CD8-positive, alpha-beta memory T cell (primary cell): ENCODE measurements around the gene SNAP25. TPM values are rescaled to one million over a fixed set of nuclear protein-coding genes. Genes with fewer than 3 reads are reported as not detected.

Source experiments
- CTCF ChIA-PET: fragments of 350-600 bp; sonication (Branson Sonifier 250); formaldehyde crosslinking; loops from one replicate; lab custom pipeline; 2021; ENCODE audit warnings: antibody characterized with exemption; lab: Charles Lee
- POLR2A ChIA-PET: fragments of 350-600 bp; sonication (Branson Sonifier 250); formaldehyde crosslinking; loops from one replicate; lab custom pipeline; 2021; ENCODE audit warnings: antibody characterized with exemption; lab: Charles Lee
- DNase-seq, 5 donors: peaks; one replicate each; pipeline versions ENCODE4 v3.0.0 to v3.0.0-alpha.2; 2020 to 2022; ENCODE audit warnings: mixed read lengths in 1 of 5
- H3K27ac ChIP-seq: one replicate; pipeline ENCODE4 v1.7.0; 2013; ENCODE audit warnings: low read depth, mild to moderate bottlenecking, low read length, moderate library complexity
- H3K27me3 ChIP-seq: 2 replicates; pipeline ENCODE4 v1.7.0; 2013; ENCODE audit warnings: low read length, mild to moderate bottlenecking; ENCODE audit not compliant: insufficient read depth, poor library complexity, severe bottlenecking
- H3K36me3 ChIP-seq: 2 replicates; pipeline ENCODE4 v1.7.0; 2013; ENCODE audit warnings: mild to moderate bottlenecking, low read length, moderate library complexity; ENCODE audit not compliant: insufficient read depth
- H3K4me1 ChIP-seq: 2 replicates; pipeline ENCODE4 v1.7.0; 2013; ENCODE audit warnings: mild to moderate bottlenecking, low read length, moderate library complexity; ENCODE audit not compliant: insufficient read depth
- H3K4me3 ChIP-seq: 2 replicates; pipeline ENCODE4 v1.7.0; 2013; ENCODE audit warnings: mild to moderate bottlenecking, low read length
- H3K9me3 ChIP-seq: 2 replicates; pipeline ENCODE4 v1.7.0; 2013; ENCODE audit warnings: mild to moderate bottlenecking, low read length
- H3K27ac Mint-ChIP-seq, 8 donors: one replicate each; pipeline ENCODE4 v1.8.0; 2020 to 2021; ENCODE audit warnings: mixed read lengths in 8 of 8, mild to moderate bottlenecking in 6 of 8, inconsistent platforms in 3 of 8, moderate library complexity in 3 of 8
- H3K27me3 Mint-ChIP-seq, 2 donors: one replicate each; pipeline ENCODE4 v1.8.0; 2020 to 2021; ENCODE audit warnings: mixed read lengths in 2 of 2, mild to moderate bottlenecking in 1 of 2, moderate library complexity in 1 of 2
- H3K36me3 Mint-ChIP-seq, 3 donors: one replicate each; pipeline ENCODE4 v1.8.0; 2020 to 2021; ENCODE audit warnings: mixed read lengths in 3 of 3, inconsistent platforms in 1 of 3, mild to moderate bottlenecking in 1 of 3
- H3K4me1 Mint-ChIP-seq, 3 donors: one replicate each; pipeline ENCODE4 v1.8.0; 2020 to 2021; ENCODE audit warnings: mixed read lengths in 3 of 3, inconsistent platforms in 1 of 3, mild to moderate bottlenecking in 1 of 3
- H3K4me3 Mint-ChIP-seq, 7 donors: one replicate each; pipeline ENCODE4 v1.8.0; 2020 to 2021; ENCODE audit warnings: mixed read lengths in 7 of 7, mild to moderate bottlenecking in 6 of 7, moderate library complexity in 4 of 7, inconsistent platforms in 2 of 7
- H3K9me3 Mint-ChIP-seq, 5 donors: one replicate each; pipeline ENCODE4 v1.8.0; 2020 to 2022; ENCODE audit warnings: mixed read lengths in 5 of 5, mild to moderate bottlenecking in 3 of 5, moderate library complexity in 2 of 5, inconsistent platforms in 1 of 5
- polyA plus RNA-seq: library from polyadenylated mRNA; unstranded; fragments of 300-500 nt; fragmentation: Illumina TruSeq; gene quantifications from one replicate; pipeline ENCODE4 v1.2.3, GENCODE V29; 2021
- total RNA-seq, 2 experiments: library from RNA; stranded (reverse); gene quantifications; one replicate each; pipeline ENCODE4 v1.2.3, GENCODE V29; 2021

SNAP25 gene
- total and polyA plus RNA-seq, 3 experiments from 2014 or later, result 0.13 TPM; not detected in 2

DNA sequence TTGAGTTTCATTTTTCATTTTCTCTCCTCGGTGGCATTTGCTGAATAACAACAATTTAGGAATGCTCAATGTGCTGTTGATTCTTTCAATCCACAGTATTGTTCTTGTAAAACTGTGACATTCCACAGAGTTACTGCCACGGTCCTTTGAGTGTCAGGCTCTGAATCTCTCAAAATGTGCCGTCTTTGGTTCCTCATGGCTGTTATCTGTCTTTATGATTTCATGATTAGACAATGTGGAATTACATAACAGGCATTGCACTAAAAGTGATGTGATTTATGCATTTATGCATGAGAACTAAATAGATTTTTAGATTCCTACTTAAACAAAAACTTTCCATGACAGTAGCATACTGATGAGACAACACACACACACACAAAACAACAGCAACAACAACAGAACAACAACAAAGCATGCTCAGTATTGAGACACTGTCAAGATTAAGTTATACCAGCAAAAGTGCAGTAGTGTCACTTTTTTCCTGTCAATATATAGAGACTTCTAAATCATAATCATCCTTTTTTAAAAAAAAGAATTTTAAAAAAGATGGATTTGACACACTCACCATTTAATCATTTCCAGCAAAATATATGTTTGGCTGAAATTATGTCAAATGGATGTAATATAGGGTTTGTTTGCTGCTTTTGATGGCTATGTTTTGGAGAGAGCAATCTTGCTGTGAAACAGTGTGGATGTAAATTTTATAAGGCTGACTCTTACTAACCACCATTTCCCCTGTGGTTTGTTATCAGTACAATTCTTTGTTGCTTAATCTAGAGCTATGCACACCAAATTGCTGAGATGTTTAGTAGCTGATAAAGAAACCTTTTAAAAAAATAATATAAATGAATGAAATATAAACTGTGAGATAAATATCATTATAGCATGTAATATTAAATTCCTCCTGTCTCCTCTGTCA lies 88.1 kb downstream of the SNAP25 start:
- Mint-ChIP-seq H3K9me3 (no peaks in the 10 kb centered on the region), H3K27ac (peak overlapping the region in 1 of 8 donors; percentile 35), H3K27me3 (peaks cover 9 to 20% of the 10 kb centered on the region in 2 donors), H3K4me1 (peaks cover 28 to 43% (median 36%) of the 10 kb centered on the region in 3 donors), H3K4me3 (peak overlapping the region in 2 of 7 donors; percentile 16 to 26), H3K36me3 (peaks cover 0 to 3% (median 0%) of the 10 kb centered on the region in 3 donors)
- Histone ChIP-seq H3K36me3 (no peaks in the 10 kb centered on the region), H3K27ac (no peak overlapping the region), H3K4me1 (peaks cover 10% of the 10 kb centered on the region), H3K27me3 (no peaks in the 10 kb centered on the region), H3K9me3 (no peaks in the 10 kb centered on the region), H3K4me3 (no peak overlapping the region)
- ChIA-PET CTCF (no interaction called here), POLR2A (no interaction called here)
- DNase-seq, result peak in 1 of 5 donors; percentile 4

GRCh38 chr20:10307359-10307735 lies 88.7 kb downstream of the SNAP25 start:
- peaks cover 0 to 3% (median 0%) of the 10 kb centered on the region in 3 donors for H3K36me3 Mint-ChIP-seq
- no peaks in the 10 kb centered on the region for H3K9me3 ChIP-seq
- H3K27me3 ChIP-seq, result no peaks in the 10 kb centered on the region
- H3K27ac ChIP-seq, result no peak overlapping the region
- H3K4me1 ChIP-seq, result peaks cover 10% of the 10 kb centered on the region
- POLR2A ChIA-PET, result no interaction called here
- H3K36me3 ChIP-seq, result no peaks in the 10 kb centered on the region
- peak overlapping the region in 2 of 7 donors; percentile 2 to 17 for H3K4me3 Mint-ChIP-seq
- peak overlapping the region in 1 of 8 donors; percentile 12 for H3K27ac Mint-ChIP-seq
- DNase-seq, result no peak
- H3K9me3 Mint-ChIP-seq, result no peaks in the 10 kb centered on the region
- CTCF ChIA-PET, result no interaction called here
- peaks cover 28 to 43% (median 36%) of the 10 kb centered on the region in 3 donors for H3K4me1 Mint-ChIP-seq
- H3K4me3 ChIP-seq, result no peak overlapping the region
- peaks cover 9 to 25% of the 10 kb centered on the region in 2 donors for H3K27me3 Mint-ChIP-seq

DNA sequence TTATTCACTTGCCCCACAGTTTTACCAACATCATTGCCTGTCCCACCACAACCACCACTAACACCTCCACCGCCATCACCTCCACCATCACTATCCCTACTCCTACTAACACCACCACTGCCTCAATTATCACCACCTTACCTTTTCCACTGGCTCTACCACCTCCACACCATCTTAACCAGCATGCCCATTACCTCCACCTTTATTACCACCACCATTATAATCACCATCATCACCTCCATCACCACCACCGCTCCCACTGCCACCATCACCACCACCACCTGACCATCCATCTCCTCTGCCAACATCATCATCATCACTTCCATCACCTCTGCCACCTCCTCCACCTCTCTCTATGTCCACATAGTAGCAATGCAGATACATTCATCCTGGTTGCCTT lies 90.0 kb downstream of the SNAP25 start:
- peaks cover 10% of the 10 kb centered on the region for H3K4me1 ChIP-seq
- Mint-ChIP-seq H3K27ac (no peak overlapping the region), H3K27me3 (peaks cover 7 to 35% of the 10 kb centered on the region in 2 donors), H3K9me3 (no peaks in the 10 kb centered on the region), H3K4me3 (peak overlapping the region in 2 of 7 donors; percentile 7 to 39), H3K4me1 (peaks cover 28 to 43% (median 36%) of the 10 kb centered on the region in 3 donors), H3K36me3 (peaks cover 0 to 3% (median 0%) of the 10 kb centered on the region in 3 donors)
- H3K9me3 ChIP-seq, result no peaks in the 10 kb centered on the region
- H3K4me3 ChIP-seq, result no peak overlapping the region
- H3K27ac ChIP-seq, result no peak overlapping the region
- H3K36me3 ChIP-seq, result no peaks in the 10 kb centered on the region
- no peaks in the 10 kb centered on the region for H3K27me3 ChIP-seq
- DNase-seq, result no peak
- ChIA-PET CTCF (no interaction called here), POLR2A (no interaction called here)

GRCh38 chr20:10309326-10309725 lies 90.7 kb downstream of the SNAP25 start:
- peaks cover 10 to 40% of the 10 kb centered on the region in 2 donors for H3K27me3 Mint-ChIP-seq
- H3K4me1 Mint-ChIP-seq, result peaks cover 28 to 39% (median 36%) of the 10 kb centered on the region in 3 donors
- H3K27ac ChIP-seq, result no peak overlapping the region
- ChIA-PET CTCF (no interaction called here), POLR2A (no interaction called here)
- no peak for DNase-seq
- peaks cover 10% of the 10 kb centered on the region for H3K4me1 ChIP-seq
- no peak overlapping the region for H3K4me3 Mint-ChIP-seq
- H3K27me3 ChIP-seq, result no peaks in the 10 kb centered on the region
- peaks cover 0 to 3% (median 0%) of the 10 kb centered on the region in 3 donors for H3K36me3 Mint-ChIP-seq
- H3K27ac Mint-ChIP-seq, result no peak overlapping the region
- H3K9me3 ChIP-seq, result no peaks in the 10 kb centered on the region
- no peaks in the 10 kb centered on the region for H3K9me3 Mint-ChIP-seq
- H3K36me3 ChIP-seq, result no peaks in the 10 kb centered on the region
- no peak overlapping the region for H3K4me3 ChIP-seq

DNA sequence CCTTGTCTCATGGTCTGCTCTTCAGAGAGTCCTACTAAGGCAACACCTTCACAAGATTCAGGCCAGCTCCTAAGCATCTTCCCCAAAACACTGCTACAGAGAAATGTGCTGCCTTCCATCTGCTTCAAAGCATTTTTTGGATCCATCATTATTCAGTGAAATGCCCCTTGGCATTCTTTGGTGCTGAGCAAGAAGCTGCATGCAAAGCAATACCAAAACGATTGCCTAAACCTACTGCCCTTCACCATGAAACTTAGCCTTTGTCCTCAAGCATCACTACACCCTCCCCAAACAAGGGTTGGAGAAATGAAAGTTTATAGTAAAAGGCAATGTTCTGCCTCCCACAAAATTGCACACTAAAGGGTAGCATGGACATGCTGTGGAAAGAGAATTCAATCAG lies 93.5 kb downstream of the SNAP25 start:
- no peaks in the 10 kb centered on the region for H3K9me3 ChIP-seq
- Mint-ChIP-seq H3K27ac (no peak overlapping the region), H3K27me3 (peaks cover 18 to 59% of the 10 kb centered on the region in 2 donors), H3K36me3 (peaks cover 0 to 4% (median 0%) of the 10 kb centered on the region in 3 donors), H3K4me3 (no peak overlapping the region), H3K9me3 (peaks cover 0 to 7% (median under 1%) of the 10 kb centered on the region in 5 donors), H3K4me1 (peaks cover 13 to 15% (median 13%) of the 10 kb centered on the region in 3 donors)
- CTCF ChIA-PET, result no interaction called here
- POLR2A ChIA-PET, result no interaction called here
- DNase-seq, result no peak
- no peaks in the 10 kb centered on the region for H3K36me3 ChIP-seq
- peaks cover 4% of the 10 kb centered on the region for H3K4me1 ChIP-seq
- no peak overlapping the region for H3K4me3 ChIP-seq
- H3K27ac ChIP-seq, result no peak overlapping the region
- no peaks in the 10 kb centered on the region for H3K27me3 ChIP-seq

- Mint-ChIP-seq H3K27me3 (peaks cover 22 to 63% of the 10 kb centered on the region in 2 donors), H3K27ac (no peak overlapping the region), H3K4me3 (no peak overlapping the region), H3K36me3 (peaks cover 0 to 4% (median 0%) of the 10 kb centered on the region in 3 donors), H3K4me1 (peaks cover 4 to 5% (median 4%) of the 10 kb centered on the region in 3 donors), H3K9me3 (peaks cover 0 to 8% (median 3%) of the 10 kb centered on the region in 5 donors)
- H3K27ac ChIP-seq, result no peak overlapping the region
- no peaks in the 10 kb centered on the region for H3K27me3 ChIP-seq
- no peak overlapping the region for H3K4me3 ChIP-seq
- H3K9me3 ChIP-seq, result no peaks in the 10 kb centered on the region
- CTCF ChIA-PET, result no interaction called here
- POLR2A ChIA-PET, result no interaction called here
- no peak for DNase-seq
- no peaks in the 10 kb centered on the region for H3K4me1 ChIP-seq
- no peaks in the 10 kb centered on the region for H3K36me3 ChIP-seq
These were observed 94.6 kb downstream of the SNAP25 start for GRCh38 chr20:10313215-10313614.

- peaks cover 1 to 2% (median 2%) of the 10 kb centered on the region in 3 donors for H3K4me1 Mint-ChIP-seq
- no peak overlapping the region for H3K4me3 Mint-ChIP-seq
- no peak overlapping the region for H3K27ac Mint-ChIP-seq
- Histone ChIP-seq H3K36me3 (no peaks in the 10 kb centered on the region), H3K4me3 (no peak overlapping the region), H3K27me3 (no peaks in the 10 kb centered on the region), H3K9me3 (no peaks in the 10 kb centered on the region), H3K27ac (no peak overlapping the region), H3K4me1 (no peaks in the 10 kb centered on the region)
- POLR2A ChIA-PET, result no interaction called here
- H3K27me3 Mint-ChIP-seq, result peaks cover 22 to 67% of the 10 kb centered on the region in 2 donors
- peaks cover 0 to 4% (median 0%) of the 10 kb centered on the region in 3 donors for H3K36me3 Mint-ChIP-seq
- peaks cover 0 to 8% (median 3%) of the 10 kb centered on the region in 5 donors for H3K9me3 Mint-ChIP-seq
- CTCF ChIA-PET, result no interaction called here
- no peak for DNase-seq
These were observed 95.1 kb downstream of the SNAP25 start for GRCh38 chr20:10313701-10314100.

GRCh38 chr20:10314198-10314597 lies 95.6 kb downstream of the SNAP25 start:
- Mint-ChIP-seq H3K36me3 (peaks cover 0 to 3% (median 0%) of the 10 kb centered on the region in 3 donors), H3K27me3 (peaks cover 22 to 69% of the 10 kb centered on the region in 2 donors), H3K9me3 (peaks cover 0 to 8% (median 3%) of the 10 kb centered on the region in 5 donors), H3K27ac (no peak overlapping the region), H3K4me1 (no peaks in the 10 kb centered on the region), H3K4me3 (no peak overlapping the region)
- no peaks in the 10 kb centered on the region for H3K4me1 ChIP-seq
- H3K36me3 ChIP-seq, result no peaks in the 10 kb centered on the region
- H3K9me3 ChIP-seq, result no peaks in the 10 kb centered on the region
- no peak overlapping the region for H3K27ac ChIP-seq
- H3K27me3 ChIP-seq, result no peaks in the 10 kb centered on the region
- DNase-seq, result no peak
- no peak overlapping the region for H3K4me3 ChIP-seq
- CTCF ChIA-PET, result no interaction called here
- POLR2A ChIA-PET, result no interaction called here
